Brain pericyte (primary cell): ENCODE results near the gene DNAJC8.

ENCODE experiments used
- DNase-seq: peaks from one replicate; pipeline ENCODE4 v3.0.0-alpha.2; 2012; ENCODE audit warnings: low read depth, low spot score

Gene DNAJC8, protein sequence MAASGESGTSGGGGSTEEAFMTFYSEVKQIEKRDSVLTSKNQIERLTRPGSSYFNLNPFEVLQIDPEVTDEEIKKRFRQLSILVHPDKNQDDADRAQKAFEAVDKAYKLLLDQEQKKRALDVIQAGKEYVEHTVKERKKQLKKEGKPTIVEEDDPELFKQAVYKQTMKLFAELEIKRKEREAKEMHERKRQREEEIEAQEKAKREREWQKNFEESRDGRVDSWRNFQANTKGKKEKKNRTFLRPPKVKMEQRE

DNA sequence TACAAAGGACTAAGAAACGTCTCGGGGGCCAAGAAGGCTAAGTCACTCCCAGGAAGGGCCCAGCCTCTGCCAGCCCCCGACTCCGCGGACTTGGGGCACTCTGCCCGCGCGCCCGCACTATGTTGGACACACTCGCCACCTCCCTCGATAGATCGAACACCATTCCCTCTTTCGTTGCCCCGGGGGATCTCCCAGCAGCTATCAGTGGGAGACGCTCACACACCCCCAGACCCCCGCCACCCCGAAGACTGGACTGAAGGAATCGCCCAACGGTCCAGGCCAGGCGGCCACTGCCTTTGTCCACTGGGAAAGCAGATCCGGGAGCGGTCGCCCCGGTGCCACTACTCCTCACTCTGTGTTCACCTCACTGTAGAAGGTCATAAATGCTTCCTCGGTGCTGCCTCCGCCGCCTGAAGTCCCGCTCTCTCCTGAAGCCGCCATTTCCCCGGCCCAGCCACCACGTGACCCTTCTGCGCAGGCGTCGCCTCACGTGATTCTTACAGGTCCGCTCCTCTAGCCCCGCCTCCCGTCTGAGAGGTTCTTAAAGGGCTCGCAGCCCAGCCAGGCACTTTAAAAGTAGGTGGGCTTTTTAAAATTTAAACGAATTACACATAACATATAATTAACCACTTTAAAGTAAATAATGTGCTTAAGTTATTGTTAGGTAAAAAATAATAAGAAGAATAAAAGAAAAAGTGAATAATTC is at the start of gene DNAJC8:
TSS of gene DNAJC8 (minus strand) at position 472 of the 706 bp plus-strand sequence. CDS start at position 441, 31 bp downstream.
- DNase-seq, result peak; percentile 72

DNA sequence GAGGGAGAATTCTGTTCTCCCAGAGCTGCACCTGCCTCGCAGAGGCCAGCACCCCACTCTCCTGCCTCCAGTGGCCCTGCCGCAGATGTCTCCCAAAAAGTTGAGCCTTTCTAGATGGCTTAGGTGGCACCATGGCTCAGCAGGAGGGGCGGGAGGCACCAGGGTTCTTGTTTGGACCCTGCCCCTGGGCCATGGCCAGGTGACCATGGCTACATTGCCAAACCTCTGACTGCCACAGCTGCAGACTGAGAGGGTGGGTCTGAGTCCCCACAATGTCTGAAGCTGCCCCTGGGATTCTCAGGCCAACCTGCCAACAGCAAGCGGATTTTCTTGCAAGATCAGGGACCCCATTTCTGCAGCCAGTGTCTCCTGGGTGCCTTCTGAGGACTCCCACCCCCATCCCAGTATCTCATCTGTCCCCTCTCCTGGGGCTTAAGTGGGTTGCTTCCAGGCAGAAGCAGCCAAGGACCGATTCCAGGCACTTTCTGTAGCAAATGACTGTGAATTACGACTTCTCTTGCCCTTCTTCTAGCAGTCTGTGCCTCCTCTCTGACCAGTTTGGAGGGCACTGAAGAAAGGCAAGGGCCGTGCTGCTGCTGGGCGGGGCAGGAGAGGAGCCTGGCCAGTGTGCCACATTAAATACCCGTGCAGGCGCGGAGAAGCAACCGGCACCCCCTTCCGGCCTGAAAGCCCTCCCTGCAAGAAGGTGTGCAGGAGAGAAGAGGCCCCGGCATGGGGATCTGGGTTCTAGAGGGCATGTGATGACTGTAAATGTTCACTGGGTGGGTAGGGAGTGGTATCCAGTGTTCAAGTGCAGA is 49.0 kb upstream of the DNAJC8 start:
- DNase-seq, result no peak

DNA sequence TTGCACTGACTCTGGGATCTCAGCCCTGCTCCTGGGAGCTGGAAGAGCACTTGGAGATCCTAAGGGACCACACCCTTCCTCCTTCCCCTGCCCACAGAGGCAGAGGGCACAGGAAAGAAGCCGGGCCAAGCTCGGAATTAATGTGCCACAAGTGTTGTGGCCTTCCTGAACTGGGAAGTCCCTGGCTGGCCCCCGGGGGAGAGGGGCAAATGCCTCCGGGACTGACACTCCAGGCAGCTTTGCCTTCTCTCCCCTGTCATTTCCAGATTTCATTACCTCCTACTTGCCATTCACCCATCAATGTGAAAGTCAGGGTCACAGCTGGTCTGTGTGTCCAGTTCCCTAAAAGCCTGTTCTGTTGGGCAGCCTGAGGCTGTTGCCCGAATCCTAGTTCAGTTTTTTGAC is 48.1 kb upstream of the DNAJC8 start:
- DNase-seq, result no peak

DNA sequence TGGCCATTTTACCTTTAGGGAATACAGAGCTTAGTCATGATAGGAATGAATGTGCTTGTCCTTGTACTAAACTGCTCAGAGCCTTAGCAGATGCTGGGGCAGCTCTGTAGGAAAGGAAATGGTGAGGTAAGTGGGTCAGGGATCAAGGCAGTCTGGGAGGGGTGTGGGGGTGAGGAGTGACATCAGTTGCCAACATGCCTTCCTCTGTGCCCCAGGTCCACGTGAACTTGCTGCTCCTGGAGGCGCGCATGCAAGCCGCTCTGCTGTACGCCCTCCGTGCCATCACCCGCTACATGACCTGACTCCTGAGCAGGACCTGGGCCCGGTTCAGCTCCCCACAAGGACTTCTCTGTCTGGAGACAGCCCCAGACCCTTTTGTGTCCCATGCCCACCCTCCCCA is 47.7 kb upstream of the DNAJC8 start:
- no peak for DNase-seq

DNA sequence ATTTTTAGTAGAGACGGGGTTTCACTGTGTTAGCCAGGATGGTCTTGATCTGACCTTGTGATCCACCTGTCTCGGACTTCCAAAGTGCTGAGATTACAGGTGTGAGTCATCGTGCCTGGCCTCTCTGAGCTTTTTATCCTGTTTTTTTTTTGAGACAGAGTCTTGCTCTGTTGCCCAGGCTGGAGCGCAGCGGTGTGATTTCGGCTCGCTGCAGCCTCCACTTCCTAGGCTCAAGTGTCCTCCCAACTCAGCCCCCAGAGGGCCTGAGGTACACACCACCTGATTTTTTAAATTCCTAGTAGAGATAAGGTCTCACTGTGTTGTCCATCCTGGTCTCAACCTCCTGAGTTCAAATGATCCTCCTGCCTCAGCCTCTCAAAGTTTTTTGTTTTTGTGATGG is 46.9 kb upstream of the DNAJC8 start:
- no peak for DNase-seq

DNA sequence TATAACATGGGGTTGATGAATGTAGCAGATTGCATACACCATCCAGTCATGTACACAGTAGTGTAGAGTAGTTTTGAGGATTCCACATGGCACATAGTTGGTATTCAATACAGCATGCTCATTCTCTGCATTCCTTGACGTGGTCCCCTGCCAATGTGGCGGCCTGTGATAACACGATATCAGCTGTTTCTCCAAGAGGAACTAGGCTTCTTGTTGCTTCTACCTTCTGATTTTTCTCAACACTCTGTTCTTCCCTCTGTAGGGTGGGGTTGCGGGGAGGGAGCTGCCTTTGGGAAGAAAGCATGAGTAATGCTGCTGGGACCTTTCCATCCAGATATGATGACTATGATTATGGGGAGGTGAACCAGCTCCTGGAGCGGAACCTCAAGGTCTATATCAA is 45.9 kb upstream of the DNAJC8 start:
- no peak for DNase-seq

DNA sequence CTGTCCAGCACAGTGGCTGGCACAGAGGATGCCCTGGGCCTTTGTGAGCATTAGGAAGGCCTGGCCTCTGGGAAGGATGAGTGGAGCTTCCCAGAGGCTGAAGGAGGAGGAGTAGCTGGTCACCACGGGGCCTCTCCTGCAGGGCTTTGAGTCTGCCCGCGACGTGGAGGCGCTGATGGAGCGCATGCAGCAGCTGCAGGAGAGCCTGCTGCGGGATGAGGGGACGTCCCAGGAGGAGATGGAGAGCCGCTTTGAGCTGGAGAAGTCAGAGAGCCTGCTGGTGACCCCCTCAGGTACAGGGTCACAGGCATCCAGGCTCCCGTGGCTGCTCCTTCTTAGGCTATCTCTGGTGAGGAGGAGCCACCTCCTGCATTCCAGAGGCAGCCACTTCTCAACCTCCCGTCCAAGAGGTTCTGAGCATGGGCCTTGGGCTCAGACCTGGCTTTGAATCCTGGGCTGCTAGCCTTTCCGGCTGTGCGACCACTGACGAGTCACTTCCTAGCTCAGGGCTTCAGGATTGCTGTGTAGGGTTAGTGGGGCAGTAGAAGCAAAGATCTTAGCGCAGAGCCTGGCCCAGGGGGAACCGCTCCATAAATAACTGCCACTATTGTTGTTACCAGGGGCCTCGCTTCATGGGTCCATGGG is 40.5 kb upstream of the DNAJC8 start:
- DNase-seq, result no peak

DNA sequence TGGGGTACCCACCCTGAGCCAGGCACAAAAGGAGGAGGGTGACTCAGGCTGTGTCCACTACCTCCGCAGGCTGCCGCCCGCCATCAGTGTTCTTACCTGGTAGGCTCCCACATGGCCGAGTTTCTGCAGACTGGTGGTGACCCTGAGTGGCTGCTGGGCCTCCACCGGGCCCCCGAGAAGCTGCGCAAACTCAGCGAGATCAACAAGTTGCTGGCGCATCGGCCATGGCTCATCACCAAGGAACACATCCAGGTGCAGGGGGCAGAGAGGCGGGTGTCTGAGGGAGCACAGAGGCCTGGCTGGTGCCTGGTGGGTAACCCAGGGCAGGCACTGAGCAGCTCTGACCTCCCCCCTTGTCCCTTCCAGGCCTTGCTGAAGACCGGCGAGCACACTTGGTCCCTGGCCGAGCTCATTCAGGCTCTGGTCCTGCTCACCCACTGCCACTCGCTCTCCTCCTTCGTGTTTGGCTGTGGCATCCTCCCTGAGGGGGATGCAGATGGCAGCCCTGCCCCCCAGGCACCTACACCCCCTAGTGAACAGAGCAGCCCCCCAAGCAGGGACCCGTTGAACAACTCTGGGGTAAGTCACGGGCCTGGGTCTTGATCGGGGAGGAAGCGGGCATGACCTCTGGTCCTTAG is 39.5 kb upstream of the DNAJC8 start:
- DNase-seq, result no peak

DNA sequence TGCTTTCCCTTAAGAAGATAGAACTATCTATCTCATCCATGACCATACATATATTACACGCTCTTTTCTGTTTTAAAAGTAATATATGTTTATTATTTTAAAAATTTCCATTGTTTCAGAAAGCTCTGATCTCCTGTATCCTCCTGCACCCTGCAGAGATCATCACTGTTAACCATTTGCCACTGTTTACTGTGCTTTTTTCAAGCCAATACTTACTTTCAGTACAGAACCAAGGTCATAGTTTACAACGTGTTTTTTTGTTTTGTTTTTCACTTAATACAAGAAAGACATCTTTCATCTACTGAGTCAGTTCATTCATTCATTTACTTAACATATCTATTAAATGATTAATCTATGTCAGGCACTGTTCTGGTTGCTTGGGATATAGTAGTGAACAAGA is 36.7 kb upstream of the DNAJC8 start:
- DNase-seq, result no peak

DNA sequence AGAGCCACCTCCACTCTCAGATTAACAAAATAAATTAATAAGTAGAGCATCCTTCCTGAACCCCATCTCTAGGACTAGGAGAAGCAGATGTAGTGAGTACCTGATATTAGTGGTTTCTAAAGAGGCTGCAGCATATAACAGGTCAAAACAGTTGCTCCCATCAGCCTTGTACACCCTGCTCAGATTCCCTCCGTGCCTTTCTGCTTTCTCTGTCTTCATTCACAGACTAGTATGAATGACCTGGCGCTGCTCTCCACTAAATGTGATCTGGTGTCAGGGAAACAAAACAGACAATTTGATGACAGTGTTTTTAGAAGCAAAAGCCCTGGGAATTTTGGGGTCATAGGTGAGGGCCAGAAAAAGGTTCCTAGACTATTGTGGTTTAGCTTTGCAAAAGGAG is 34.8 kb upstream of the DNAJC8 start:
- DNase-seq, result no peak

DNA sequence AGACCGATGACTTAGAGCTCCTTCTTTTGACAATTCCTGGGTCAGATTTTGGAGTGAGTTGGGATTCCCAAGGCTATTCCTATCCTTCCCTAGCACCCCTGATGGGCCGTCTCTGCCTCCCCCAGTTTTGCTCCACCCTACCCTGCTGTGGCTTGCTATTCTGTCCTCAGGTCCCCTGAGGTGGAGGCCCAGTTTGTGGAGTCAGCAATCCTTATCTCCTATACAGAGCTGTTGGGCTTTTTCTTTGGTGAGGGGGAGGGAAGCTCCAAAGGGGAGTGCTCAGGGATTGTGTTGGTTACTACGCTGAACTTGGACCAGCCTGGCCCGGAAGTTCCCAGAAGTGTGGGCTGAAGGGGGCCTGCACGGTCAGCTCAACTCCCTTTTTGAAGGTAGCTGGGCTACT is 34.1 kb upstream of the DNAJC8 start:
- DNase-seq, result no peak

DNA sequence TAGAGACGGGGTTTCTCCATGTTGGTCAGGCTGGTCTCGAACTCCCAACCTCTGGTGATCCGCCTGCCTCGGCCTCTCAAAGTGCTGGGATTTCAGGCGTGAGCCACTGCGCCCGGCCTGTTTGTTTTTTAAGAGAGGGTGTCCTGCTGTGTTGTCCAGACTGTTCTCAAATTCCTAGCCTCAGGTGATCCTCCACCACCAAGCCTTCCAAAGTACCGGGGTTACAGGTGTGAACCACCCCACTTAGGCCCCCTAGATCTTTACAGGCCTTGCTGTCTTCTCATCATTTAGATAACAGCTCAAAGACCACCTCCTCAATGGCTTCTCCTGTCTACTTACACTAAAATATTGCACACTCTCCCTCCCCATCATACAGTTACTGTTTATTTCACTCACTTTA is 32.7 kb upstream of the DNAJC8 start:
- DNase-seq, result no peak

DNA sequence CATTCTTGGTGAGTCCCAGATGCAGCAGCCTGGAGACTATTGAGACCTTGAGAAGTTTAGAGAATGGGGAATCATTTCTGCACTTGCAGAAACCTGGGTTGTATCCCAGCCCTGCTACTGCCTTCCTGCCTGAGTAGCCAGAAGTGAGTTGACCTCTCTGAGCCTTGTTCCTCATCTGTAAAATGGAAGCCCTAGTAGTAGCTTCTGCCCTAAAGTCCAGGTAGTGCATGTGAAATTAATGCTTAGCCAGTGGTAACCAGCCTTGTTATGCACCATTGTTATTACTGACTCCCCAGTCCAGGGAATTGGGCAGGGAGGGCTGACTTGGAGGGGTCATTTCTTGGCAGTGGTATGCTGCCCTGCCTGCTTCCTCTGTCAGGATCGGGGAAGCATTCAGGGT is 32.1 kb upstream of the DNAJC8 start:
- no peak for DNase-seq

DNA sequence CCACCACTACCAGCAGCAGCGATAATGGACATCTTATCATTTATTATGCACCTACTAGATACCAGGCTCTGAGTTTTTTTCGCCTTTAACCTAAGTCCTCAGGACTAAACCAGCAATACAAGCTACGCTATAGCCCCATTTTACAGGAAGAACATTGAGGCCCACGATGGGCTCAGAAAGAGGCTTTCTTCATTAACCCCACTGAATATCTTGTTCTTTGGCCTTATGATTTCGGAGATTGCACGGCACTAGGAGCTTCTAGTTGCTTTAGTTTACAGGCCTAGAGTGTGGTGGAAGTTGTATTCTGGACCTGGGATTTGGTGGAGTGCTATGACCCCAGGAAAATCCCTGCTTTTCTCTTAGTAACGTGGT is 28.0 kb upstream of the DNAJC8 start:
- no peak for DNase-seq

DNA sequence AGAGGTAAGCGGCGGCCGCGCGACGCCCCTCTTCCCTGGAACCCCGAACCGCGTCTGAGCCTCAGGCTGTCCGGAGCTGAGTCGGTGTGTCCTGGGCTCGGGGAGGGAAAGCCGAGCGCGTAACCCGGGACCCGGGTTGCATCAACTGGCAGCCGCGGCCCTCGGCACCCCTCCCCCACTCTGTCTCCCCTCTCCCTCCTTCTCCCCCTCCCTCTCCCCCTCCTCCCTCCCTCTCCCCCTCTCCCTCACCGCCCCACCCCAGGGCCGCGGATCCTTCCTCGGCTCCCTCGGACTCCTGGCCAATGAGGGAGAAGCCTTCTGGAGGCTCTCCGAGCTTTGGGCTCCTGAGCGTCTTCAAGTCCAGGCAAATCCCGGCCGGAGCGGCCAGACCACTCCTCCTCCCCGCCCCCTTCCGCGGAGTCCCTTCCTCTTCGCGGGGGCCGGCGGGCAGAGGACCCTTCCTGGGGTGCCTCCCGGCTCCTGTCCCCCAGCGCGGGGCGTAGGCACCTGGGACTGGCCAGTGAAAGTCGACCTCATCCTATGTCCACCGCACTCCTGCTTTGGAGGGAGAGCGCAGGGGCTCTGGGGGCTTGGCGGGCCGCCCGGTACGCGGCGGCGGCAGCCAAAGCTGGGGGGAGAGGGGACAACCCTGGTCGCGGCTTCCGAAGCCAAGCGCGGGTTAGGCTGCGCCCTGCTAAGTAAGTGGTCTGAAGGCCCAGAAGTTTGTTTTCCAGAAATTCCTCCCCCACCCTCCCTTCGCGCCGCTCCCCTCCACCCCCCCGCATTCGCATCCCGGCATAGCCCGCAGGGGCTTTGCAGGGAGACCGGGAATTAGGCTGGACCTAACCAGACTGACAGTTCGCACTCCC is 27.3 kb upstream of the DNAJC8 start:
- peak; percentile 59 for DNase-seq

DNA sequence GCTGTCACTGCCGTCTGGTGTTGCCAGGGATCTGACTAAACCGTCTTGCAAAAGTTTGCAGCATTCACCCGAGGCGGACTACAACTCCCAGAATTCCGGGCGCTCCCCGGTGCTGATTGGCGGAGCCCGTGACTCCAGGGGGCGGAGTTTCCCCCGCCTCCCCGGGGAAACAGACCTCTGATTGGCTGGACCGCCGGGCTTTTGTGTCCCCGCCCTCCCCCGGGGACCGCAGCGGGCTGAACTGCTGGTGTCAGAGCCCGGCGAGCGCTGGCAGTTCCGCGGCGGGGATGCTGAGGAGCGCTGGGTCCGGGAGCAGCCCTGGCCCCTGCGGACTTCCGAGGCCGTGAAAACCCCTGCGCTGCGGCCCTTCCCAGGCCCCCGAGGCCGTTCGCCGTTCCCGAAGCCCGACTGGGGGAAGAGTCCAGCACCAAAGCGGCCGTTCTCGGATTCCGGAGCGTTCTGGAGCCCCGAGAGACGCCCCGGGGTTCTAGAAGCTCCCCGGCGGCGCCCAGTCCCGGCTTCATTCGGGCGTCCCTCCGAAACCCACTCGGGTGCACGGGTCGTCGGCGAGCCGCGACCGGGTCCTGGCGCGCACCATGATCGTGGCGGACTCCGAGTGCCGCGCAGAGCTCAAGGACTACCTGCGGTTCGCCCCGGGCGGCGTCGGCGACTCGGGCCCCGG is 26.6 kb upstream of the DNAJC8 start, which contains the start of gene SESN2:
TSS of gene SESN2 (plus strand) at position 267 of the 682 bp plus-strand sequence. CDS start at position 597, 330 bp downstream.
- DNase-seq, result peak; percentile 87

DNA sequence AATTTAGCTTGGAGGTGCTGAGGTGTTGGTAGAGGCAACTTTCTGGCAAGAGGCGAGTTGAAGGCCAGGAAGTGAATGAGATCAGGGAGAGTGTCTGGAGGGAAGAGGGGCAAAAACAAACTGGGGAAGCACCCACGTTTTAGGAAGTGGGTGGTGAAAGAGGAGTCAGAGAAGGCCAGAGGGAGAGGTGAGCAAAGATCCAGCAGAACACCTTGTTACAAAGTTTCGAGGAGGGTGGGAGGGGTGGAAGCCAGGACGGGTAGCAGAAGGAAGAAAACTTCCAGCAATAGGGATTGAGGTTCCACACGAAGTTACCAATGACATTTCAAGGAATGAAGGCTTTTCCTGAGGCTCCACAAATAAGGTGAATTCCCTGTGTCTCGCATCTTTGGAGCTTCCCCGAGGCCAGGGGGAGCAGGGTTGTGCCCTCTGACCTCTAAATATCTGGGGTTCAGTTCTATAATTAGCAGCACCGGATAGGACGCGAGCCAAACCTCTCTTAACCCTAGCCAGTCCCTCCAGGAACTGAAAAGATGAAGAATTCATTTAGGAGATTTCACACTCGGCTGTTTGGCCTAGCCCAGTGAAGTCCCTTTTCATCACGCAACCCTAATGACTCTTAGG is 25.9 kb upstream of the DNAJC8 start:
- no peak for DNase-seq

DNA sequence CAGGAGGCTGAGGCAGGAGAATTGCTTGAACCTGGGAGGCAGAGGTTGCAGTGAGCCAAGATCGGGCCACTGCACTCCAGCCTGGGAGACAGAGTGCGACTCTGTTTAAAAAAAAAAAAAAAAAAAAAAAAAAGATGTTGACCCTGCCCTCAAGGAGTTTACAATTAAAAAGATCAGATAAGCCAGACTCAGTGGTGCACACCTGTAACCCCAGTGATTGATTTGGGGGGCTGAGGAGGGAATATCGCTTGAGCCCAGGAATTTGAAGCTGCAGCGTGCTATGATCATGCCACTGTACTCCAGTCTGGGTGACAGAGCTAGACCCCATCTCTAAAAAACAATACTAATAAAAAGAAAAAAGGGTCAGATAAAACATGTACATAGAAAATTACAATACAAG is 24.9 kb upstream of the DNAJC8 start:
- no peak for DNase-seq

DNA sequence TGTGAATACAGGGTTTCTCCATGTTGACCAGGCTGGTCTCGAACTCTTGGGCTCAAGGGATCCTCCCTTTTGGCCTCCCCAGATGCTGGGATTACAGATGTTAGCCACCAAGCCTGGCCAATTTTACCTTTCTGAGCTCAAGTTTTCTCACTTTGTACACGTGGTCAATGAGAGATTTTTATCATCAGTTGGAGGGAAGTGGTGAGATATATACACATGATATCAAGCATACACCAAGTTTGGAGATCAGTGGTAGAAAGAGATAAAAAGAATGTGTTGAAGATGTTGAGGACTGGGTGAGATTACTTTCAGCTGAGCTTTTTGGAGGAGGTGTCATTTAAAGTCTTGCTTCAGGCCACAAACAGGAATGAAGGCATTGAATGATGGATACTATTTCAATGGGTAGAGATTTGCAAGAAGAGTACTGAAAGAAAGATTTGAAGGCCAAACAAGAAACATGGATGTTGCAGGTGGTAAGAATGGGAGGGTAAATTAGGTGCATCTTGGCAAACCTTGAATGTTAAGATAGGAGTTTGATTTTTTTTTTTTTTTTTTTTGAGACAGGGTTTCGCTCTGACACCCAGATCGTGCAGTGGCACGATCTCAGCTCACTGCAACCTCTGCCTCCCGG is 23.5 kb upstream of the DNAJC8 start:
- DNase-seq, result no peak
